Brain microvascular endothelial cell (primary cell): ENCODE results near the gene COL28A1.
"Not testable (repeated sequence)": the region's sequence is repeated elsewhere in the genome, so short reads cannot be mapped to it uniquely, and the experiment has no call there.

Experiments used
- DNase-seq: peaks from one replicate; pipeline ENCODE4 v3.0.0-alpha.2; 2020
- H3K27ac ChIP-seq: fragments of 250-450 bp; sonication (Bioruptor Pico); 2 replicates; pipeline ENCODE4 v1.5.1; 2020; ENCODE audit warnings: mild to moderate bottlenecking, moderate library complexity
- H3K27me3 ChIP-seq: fragments of 250-450 bp; sonication (Bioruptor Pico); replicated peaks from 2 replicates; pipeline ENCODE4 v1.5.1; 2020; ENCODE audit warnings: mild to moderate bottlenecking
- H3K36me3 ChIP-seq: fragments of 250-450 bp; sonication (Bioruptor Pico); replicated peaks from 2 replicates; pipeline ENCODE4 v1.5.1; 2020; ENCODE audit warnings: mild to moderate bottlenecking
- H3K4me3 ChIP-seq: 2 replicates; pipeline ENCODE4 v1.5.1; 2011; ENCODE audit warnings: low read depth, mild to moderate bottlenecking, control low read depth, low read length, moderate library complexity
- in situ Hi-C: cut with HindIII; loops from 2 replicates; pipeline ENCODE4 v1.10.0; 2017; ENCODE audit warnings: low sequenced_read_pairs, low pct_ligation_motif_present
- TF ChIP-seq, protein P1 (sequence below): IDR thresholded peaks from 2 replicates; pipeline ENCODE4 v1.5.1; 2011; ENCODE audit warnings: low read depth, mild to moderate bottlenecking, moderate library complexity, low read length, control low read depth, inconsistent platforms; ENCODE audit errors: missing control alignments

Gene COL28A1

GRCh38 chr7:7478569-7478968, 57.1 kb downstream of the COL28A1 start:
- Histone ChIP-seq H3K27ac (no peak overlapping the region), H3K36me3 (no peaks in the 10 kb centered on the region), H3K4me3 (no peak overlapping the region), H3K27me3 (no peaks in the 10 kb centered on the region)
- DNase-seq = no peak
- TF ChIP-seq, protein P1, sequence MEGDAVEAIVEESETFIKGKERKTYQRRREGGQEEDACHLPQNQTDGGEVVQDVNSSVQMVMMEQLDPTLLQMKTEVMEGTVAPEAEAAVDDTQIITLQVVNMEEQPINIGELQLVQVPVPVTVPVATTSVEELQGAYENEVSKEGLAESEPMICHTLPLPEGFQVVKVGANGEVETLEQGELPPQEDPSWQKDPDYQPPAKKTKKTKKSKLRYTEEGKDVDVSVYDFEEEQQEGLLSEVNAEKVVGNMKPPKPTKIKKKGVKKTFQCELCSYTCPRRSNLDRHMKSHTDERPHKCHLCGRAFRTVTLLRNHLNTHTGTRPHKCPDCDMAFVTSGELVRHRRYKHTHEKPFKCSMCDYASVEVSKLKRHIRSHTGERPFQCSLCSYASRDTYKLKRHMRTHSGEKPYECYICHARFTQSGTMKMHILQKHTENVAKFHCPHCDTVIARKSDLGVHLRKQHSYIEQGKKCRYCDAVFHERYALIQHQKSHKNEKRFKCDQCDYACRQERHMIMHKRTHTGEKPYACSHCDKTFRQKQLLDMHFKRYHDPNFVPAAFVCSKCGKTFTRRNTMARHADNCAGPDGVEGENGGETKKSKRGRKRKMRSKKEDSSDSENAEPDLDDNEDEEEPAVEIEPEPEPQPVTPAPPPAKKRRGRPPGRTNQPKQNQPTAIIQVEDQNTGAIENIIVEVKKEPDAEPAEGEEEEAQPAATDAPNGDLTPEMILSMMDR = no peak
- in situ Hi-C loops = no loop called here

GRCh38 chr7:7477641-7478040, 58.0 kb downstream of the COL28A1 start:
- in situ Hi-C loops, H3K4me3 ChIP-seq, H3K27ac ChIP-seq, H3K36me3 ChIP-seq, H3K27me3 ChIP-seq, DNase-seq: not testable (repeated sequence)

DNA sequence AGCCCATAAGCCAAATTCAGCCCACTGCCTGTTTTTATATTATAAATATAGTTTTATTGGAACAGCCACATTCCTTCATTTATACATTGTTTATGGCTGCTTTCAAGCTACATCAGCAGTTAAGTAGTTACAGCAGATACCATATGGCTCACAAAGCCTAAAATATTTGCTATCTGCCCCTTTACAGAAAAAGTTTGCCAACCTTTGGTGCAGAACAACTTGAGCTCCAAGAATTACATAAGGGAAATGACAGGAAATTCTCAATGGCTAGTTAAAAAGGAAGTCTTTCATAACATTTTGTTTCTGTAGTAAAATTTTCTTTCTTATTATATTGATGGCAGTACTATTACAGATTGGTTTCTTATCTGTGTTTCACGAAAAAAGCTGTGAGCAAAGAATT, 59.3 kb downstream of the COL28A1 start:
- no peaks in the 10 kb centered on the region for H3K36me3 ChIP-seq
- TF ChIP-seq, protein P1 = no peak
- H3K27ac ChIP-seq = no peak overlapping the region
- no peaks in the 10 kb centered on the region for H3K27me3 ChIP-seq
- no peak for DNase-seq
- no peak overlapping the region for H3K4me3 ChIP-seq
- in situ Hi-C loops = no loop called here

GRCh38 chr7:7475601-7476000, 60.1 kb downstream of the COL28A1 start:
- TF ChIP-seq, protein P1 = no peak
- Histone ChIP-seq H3K27ac (no peak overlapping the region), H3K27me3 (no peaks in the 10 kb centered on the region), H3K4me3 (no peak overlapping the region), H3K36me3 (no peaks in the 10 kb centered on the region)
- no peak for DNase-seq
- in situ Hi-C loops = no loop called here

DNA sequence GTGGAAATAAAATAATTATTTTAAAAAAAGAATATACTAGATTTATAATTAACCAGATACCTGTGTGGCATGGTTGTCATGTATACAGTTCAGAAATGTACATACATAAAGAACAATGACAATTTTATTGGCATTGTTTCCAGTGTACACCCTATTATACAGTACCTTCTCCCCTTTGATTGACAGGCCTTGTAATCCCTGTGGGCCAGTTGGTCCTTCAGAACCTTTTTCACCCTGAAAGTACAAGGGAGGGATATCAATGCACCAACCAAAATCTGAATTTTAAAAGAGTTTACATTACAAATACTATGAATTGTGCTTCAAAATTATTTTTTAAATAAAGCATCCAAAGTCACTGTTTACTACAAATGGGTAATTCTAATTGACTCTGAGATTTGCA, 61.2 kb downstream of the COL28A1 start:
- no peaks in the 10 kb centered on the region for H3K36me3 ChIP-seq
- H3K27me3 ChIP-seq = no peaks in the 10 kb centered on the region
- TF ChIP-seq, protein P1 = no peak
- in situ Hi-C loops = no loop called here
- no peak overlapping the region for H3K27ac ChIP-seq
- no peak for DNase-seq
- H3K4me3 ChIP-seq = no peak overlapping the region

DNA sequence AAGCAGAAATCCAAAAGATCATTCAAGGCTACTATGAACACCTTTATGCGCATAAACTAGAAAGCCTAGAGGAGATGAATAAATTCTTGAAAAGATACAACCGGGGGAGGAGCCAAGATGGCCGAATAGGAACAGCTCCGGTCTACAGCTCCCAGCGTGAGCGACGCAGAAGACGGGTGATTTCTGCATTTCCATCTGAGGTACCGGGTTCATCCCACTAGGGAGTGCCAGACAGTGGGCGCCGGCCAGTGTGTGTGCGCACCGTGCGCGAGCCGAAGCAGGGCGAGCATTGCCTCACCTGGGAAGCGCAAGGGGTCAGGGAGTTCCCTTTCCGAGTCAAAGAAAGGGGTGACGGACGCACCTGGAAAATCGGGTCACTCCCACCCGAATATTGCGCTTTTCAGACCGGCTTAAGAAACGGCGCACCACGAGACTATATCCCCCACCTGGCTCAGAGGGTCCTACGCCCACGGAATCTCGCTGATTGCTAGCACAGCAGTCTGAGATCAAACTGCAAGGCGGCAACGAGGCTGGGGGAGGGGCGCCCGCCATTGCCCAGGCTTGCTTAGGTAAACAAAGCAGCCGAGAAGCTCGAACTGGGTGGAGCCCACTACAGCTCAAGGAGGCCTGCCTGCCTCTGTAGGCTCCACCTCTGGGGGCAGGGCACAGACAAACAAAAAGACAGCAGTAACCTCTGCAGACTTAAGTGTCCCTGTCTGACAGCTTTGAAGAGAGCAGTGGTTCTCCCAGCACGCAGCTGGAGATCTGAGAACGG, 70.5 kb downstream of the COL28A1 start:
- H3K27ac ChIP-seq, H3K27me3 ChIP-seq, in situ Hi-C loops, H3K4me3 ChIP-seq, H3K36me3 ChIP-seq, DNase-seq: not testable (repeated sequence)

- no peak overlapping the region for H3K27ac ChIP-seq
- H3K36me3 ChIP-seq = no peaks in the 10 kb centered on the region
- H3K4me3 ChIP-seq = no peak overlapping the region
- no peaks in the 10 kb centered on the region for H3K27me3 ChIP-seq
- TF ChIP-seq, protein P1 = no peak
- no peak for DNase-seq
- in situ Hi-C loops = no loop called here
These were observed 81.7 kb downstream of the COL28A1 start for GRCh38 chr7:7454000-7454399.
